RWPE2 (cell line): ENCODE results near the gene RMND5B.
A peak's percentile ranks its signal among the peaks of the same experiment; 100 is the strongest.

Experiments used
- ATAC-seq: fragments of 200-7000 bp; cut with Tn5 transposase; 3 replicates; pipeline ENCODE4 v1.9.1; 2021; ENCODE audit warnings: low read depth
- DNase-seq: peaks from one replicate; pipeline ENCODE4 v3.0.0-alpha.2; 2020; ENCODE audit warnings: low spot score
- H3K27ac ChIP-seq: fragments of 450-650 bp; 2 replicates; pipeline ENCODE4 v1.5.1; 2017; ENCODE audit warnings: mild to moderate bottlenecking; ENCODE audit not compliant: poor library complexity, severe bottlenecking
- H3K27me3 ChIP-seq: fragments of 250-450 bp; sonication (Bioruptor Pico); 2 replicates; pipeline ENCODE4 v1.5.1; 2021; ENCODE audit warnings: mild to moderate bottlenecking, moderate library complexity; ENCODE audit not compliant: insufficient read depth, poor library complexity, severe bottlenecking
- H3K36me3 ChIP-seq: fragments of 250-450 bp; sonication (Bioruptor Pico); 2 replicates; pipeline ENCODE4 v1.5.1; 2020; ENCODE audit warnings: low read depth, mild to moderate bottlenecking, moderate library complexity
- H3K4me1 ChIP-seq: fragments of 250-450 bp; sonication (Bioruptor Pico); 2 replicates; pipeline ENCODE4 v1.5.1; 2021; ENCODE audit warnings: mild to moderate bottlenecking, moderate library complexity; ENCODE audit not compliant: insufficient read depth, poor library complexity, severe bottlenecking
- H3K4me3 ChIP-seq: fragments of 250-450 bp; sonication (Bioruptor Pico); 2 replicates; pipeline ENCODE4 v1.5.1; 2021; ENCODE audit warnings: mild to moderate bottlenecking, moderate library complexity; ENCODE audit not compliant: severe bottlenecking
- H3K9me3 ChIP-seq: fragments of 250-450 bp; sonication (Bioruptor Pico); 2 replicates; pipeline ENCODE4 v1.5.1; 2021; ENCODE audit warnings: mild to moderate bottlenecking, moderate library complexity; ENCODE audit not compliant: severe bottlenecking
- CTCF ChIP-seq: fragments of 450-650 bp; IDR thresholded peaks from one replicate; pipeline ENCODE4 v1.5.1; 2017; ENCODE audit warnings: mild to moderate bottlenecking, moderate library complexity; ENCODE audit not compliant: poor library complexity, severe bottlenecking

Gene RMND5B

GRCh38 chr5:178189433-178189832 is 58.6 kb downstream of the RMND5B start:
- DNase-seq (no peak), ATAC-seq (no peak)
- Histone ChIP-seq H3K4me3 (no peak overlapping the region), H3K4me1 (peaks cover 8% of the 10 kb centered on the region), H3K9me3 (no peaks in the 10 kb centered on the region), H3K27ac (no peak overlapping the region), H3K27me3 (no peaks in the 10 kb centered on the region), H3K36me3 (no peaks in the 10 kb centered on the region)
- TF ChIP-seq CTCF = no peak

DNA sequence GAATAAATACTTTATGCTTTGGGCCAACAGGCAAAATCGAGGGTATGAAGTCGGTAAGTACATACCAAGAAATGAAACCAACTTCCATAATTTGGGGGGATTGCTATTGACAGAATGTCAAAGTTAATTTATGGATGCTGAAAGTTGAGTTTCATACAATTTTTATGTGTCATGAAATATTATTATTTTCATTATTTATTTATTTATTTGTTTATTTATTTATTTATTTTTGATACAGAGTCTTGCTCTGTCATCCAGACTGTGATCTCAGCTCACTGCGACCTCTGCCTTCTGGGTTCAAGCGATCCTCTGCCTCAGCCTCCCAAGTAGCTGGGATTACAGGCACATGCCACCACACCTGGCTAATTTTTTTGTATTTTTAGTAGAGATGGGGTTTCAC is 60.8 kb downstream of the RMND5B start:
- Histone ChIP-seq H3K36me3 (no peaks in the 10 kb centered on the region), H3K9me3 (no peaks in the 10 kb centered on the region), H3K4me1 (peaks cover 8% of the 10 kb centered on the region), H3K27ac (no peak overlapping the region), H3K27me3 (no peaks in the 10 kb centered on the region), H3K4me3 (no peak overlapping the region)
- no peak for TF ChIP-seq CTCF
- no peak for DNase-seq
- ATAC-seq = no peak

DNA sequence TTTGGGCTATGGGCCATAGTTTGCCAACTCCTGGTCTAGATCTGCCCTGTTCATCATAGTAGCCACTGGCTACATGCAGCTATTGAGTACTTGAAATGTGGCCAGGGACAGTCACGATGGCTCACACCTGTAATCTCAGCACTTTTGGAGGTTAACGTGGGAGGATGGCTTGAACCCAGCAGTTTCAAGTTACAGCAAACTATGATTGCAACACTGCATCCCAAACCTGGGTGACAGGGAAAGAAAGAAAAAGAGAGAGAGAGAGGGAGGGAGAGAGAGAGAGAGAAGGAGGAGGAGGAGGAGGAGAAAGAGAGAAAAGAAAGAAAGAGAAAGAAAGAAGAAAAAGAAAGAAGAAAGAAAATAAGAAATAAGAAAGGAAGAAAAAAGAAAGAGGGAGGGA is 61.4 kb downstream of the RMND5B start:
- Histone ChIP-seq H3K9me3 (no peaks in the 10 kb centered on the region), H3K27ac (no peak overlapping the region), H3K4me1 (peaks cover 8% of the 10 kb centered on the region), H3K4me3 (no peak overlapping the region), H3K36me3 (no peaks in the 10 kb centered on the region), H3K27me3 (no peaks in the 10 kb centered on the region)
- TF ChIP-seq CTCF = no peak
- ATAC-seq (peak; percentile 47; the same call in 2 of the 3 replicates), DNase-seq (peak; percentile 22)

- ATAC-seq = no peak
- peaks cover 8% of the 10 kb centered on the region for H3K4me1 ChIP-seq
- DNase-seq = peak; percentile 23
- H3K27ac ChIP-seq = no peak overlapping the region
- no peaks in the 10 kb centered on the region for H3K27me3 ChIP-seq
- no peaks in the 10 kb centered on the region for H3K9me3 ChIP-seq
- H3K36me3 ChIP-seq = no peaks in the 10 kb centered on the region
- no peak overlapping the region for H3K4me3 ChIP-seq
- TF ChIP-seq CTCF = no peak
These were observed 62.0 kb downstream of the RMND5B start for GRCh38 chr5:178192787-178193186.

DNA sequence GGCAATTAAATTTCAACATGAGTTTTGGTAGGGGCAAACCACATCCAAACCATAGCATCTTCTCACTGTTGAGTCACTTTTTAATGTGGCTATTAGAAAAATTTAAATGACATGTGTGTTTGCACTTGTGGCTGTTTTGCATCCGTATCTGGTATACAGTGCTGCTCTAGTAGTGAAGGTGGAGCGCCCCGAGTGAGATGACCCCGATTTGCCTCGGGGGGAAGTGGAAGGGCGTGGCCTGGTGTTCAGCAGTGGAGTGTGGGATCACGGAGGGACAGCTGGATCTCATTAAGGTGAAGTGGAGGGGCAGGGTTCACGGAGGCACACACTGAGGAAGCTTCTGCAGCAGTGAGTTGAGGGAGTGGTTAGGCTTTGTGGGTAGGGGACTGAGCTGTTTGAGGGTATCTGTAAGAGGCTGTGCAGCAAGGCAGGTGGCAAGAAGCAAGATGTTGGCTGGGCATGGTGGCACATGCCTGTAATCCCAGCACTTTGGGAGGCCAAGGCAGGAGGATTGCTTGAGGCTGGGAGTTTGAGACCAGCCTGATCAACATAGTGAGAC is 62.5 kb downstream of the RMND5B start:
- no peak for TF ChIP-seq CTCF

More for the DNA sequence above, 62.5 kb downstream of the RMND5B start:
- Histone ChIP-seq H3K4me1 (peaks cover 8% of the 10 kb centered on the region), H3K27me3 (no peaks in the 10 kb centered on the region), H3K36me3 (no peaks in the 10 kb centered on the region), H3K27ac (no peak overlapping the region), H3K4me3 (no peak overlapping the region), H3K9me3 (no peaks in the 10 kb centered on the region)
- peak; percentile 65 for DNase-seq
- no peak for ATAC-seq
